IPS-11a (cell line): Measurements from ENCODE around the gene DCUN1D4.
A peak's percentile ranks its signal among the peaks of the same experiment; 100 is the strongest.

ENCODE experiments used
- H3K4me3 ChIP-seq: one replicate; pipeline ENCODE4 v1.5.1; 2013; ENCODE audit warnings: low read depth, low read length, control low read depth

The DCUN1D4 gene

GRCh38 chr4:51842554-51843308 lies at the start of gene DCUN1D4:
Gene DCUN1D4 (plus strand): TSS chr4:51843153. CDS start chr4:51843243, 90 bp downstream.
- peak within 1 kb of the TSS; percentile 71 for H3K4me3 ChIP-seq

- no peak overlapping the region for H3K4me3 ChIP-seq
Observed at GRCh38 chr4:51820443-51821234, 22.3 kb upstream of the DCUN1D4 start.

DNA sequence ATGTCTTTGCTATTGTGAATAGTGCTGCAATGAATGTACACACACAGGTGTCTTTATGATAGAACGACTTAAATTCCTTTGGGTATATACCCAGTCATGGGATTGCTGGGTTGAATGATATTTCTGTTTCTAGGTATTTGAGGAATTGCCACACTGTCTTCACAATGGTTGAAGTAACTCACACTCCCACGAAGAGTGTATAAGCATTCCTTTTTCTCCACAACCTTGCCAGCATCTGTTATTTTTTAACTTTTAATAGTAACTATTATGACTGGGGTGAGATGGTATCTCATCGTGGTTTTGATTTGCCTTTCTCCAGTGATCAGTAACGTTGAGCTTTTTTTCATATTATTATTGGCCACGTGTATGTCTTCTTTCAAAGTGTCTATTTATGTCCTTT lies 17.6 kb upstream of the DCUN1D4 start:
- no peak overlapping the region for H3K4me3 ChIP-seq

GRCh38 chr4:51830156-51830720 lies 12.7 kb upstream of the DCUN1D4 start:
- no peak overlapping the region for H3K4me3 ChIP-seq

- no peak overlapping the region for H3K4me3 ChIP-seq
Observed at GRCh38 chr4:51831133-51831532, 11.8 kb upstream of the DCUN1D4 start.

- H3K4me3 ChIP-seq, result no peak overlapping the region
Observed at GRCh38 chr4:51833236-51833635, 9.7 kb upstream of the DCUN1D4 start.

- no peak overlapping the region for H3K4me3 ChIP-seq
Observed at GRCh38 chr4:51835079-51835478, 7.9 kb upstream of the DCUN1D4 start.

DNA sequence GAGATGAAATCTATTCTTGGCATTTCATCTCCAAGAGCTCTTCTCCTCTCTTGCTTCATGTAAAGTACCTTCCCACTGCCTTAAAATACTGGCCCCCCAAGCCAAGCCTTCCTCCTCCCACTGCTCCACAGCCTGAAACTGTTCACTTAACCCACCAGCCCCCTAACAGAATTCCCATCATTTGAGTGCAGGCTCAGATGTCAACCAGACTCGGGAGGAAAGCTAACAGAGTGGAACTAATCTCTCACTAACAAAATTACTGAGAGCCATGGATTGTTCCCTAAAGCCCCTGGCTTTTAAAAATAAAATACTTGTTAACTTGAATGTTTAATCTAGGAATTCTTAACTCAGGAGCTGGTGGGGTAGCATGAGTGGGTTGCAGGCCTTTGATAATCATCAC lies 7.1 kb upstream of the DCUN1D4 start:
- H3K4me3 ChIP-seq, result no peak overlapping the region

- no peak overlapping the region for H3K4me3 ChIP-seq
Observed at GRCh38 chr4:51836549-51836948, 6.4 kb upstream of the DCUN1D4 start.

DNA sequence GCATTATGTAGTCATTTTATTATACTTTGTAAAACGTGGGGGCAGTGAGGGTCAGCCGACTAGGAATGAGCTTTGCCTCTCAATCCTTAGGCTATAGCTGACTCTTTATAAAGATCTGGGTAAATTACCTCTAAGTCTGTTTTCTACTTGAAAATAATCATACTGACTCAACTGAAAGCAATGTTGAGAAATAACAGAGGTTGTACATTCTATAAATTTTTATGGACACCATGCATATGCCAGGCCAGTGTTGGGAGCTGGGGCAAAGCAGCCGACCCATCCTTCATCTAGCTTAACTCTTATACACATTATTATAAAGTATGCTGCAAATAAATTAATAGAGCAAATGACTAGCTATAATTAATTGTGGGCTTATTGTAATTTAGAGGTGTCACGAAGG lies 2.2 kb upstream of the DCUN1D4 start:
- H3K4me3 ChIP-seq, result no peak overlapping the region

- peak overlapping the region; percentile 71 for H3K4me3 ChIP-seq
Observed at GRCh38 chr4:51842167-51842553, 793 bp upstream of the DCUN1D4 start.

DNA sequence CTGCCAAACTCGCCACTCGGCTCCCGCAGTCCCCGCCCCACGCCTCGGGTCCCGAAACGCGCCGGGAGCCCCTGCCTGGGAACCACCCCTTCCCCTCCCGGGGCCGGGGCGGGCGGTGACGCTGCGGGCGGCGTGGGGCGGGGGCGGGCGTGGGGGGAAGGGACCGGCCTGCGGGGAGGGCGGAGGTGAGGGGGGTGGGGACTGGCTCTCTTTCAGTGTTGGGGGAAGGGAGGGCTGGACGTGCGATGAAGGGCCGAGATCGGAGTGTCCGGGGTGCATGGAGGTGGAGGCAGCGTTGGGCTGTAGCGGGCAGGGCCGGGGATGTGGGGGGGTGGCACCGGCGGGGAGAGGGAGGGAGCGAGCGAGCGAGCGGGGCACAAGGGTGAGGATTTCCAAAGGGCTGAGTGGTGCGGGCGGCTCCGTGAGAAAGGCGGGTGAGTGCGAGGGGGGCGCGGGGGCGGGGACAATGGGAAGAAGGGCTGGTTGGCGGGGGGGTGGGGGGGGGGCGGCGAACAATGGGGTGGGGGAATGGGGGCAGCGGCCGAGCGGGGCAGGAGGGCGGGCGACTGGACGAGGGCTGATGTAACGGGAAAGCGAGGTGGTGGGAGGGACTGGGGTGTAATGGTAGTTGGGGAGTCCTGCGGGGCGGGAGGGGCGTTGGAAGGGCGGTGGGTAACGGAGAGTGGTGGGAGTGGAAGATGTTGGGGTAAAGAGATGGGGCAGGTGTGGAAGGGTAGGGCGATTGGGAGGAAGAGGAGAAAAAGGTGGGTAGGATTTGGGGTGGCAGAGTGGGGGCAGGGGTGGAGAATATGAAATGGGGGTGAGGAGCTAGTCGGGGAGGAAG lies 578 bp downstream of the DCUN1D4 start:
- peak overlapping the region; percentile 65 for H3K4me3 ChIP-seq

DNA sequence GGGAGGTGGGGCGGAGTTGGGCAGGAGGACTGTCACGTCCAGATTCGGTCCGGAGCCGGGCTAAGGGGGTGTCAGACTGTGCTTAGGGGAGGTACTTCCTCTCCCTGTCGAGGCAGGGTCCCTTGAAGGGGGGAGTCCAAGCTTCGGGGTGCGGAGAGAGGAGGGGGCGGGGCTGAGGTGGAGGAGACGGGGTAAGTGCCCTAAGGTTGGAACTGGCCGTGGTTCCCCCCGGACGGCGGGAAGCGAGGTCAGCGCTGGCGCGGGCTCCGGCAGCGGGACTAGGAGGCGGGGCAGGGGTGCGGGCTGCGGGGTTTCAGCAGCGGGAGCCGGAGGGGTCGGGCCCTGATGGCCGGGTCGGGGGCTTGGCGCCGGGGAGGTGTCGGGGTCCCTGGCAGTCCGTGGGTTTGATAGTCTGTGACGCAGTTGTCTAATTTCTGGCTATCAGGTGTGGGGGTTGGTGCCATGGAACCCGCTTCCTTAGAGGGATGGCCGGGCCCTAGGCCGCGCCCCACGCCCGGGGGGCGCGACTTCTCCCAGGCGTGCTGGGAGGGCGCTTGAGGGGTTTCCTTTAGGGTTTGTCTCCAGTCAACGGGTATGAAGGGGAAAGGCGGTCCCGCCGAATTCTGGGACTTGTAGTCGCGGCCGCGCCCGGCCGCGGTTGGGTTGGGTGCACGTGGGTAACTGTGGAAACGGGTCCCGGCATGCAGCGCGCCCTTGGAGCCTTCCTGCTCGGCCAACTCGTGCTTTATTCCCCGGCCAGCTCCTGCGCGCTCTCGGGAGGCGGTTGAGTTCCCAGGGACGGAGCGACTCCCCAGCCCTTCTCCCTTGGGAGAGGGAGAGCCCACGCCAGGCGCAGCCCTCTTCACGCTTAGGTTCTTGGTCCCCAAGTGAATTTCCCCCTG lies 1.5 kb downstream of the DCUN1D4 start:
- peak overlapping the region; percentile 65 for H3K4me3 ChIP-seq

GRCh38 chr4:51845055-51845426 lies 2.1 kb downstream of the DCUN1D4 start:
- peak overlapping the region; percentile 65 for H3K4me3 ChIP-seq

- H3K4me3 ChIP-seq, result no peak overlapping the region
Observed at GRCh38 chr4:51845711-51846110, 2.8 kb downstream of the DCUN1D4 start.

DNA sequence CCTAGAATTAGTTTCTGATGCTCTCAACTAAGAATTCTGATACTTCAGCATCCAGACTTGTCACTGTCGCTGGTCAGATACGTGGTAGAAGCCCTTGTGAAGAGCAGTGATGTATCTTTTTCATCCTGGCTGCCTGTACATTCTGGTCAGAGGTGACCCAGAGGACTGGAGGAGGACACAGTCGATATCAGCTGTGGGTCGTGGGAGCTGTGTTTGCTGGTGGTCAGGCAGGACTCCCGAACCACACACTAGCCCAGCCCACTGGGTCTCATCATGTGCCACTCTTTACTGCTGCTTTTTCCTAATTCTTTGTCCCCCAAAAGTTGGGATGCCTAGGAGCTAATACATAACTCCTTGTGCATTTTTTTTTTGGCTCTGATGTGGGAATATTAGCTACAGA lies 6.5 kb downstream of the DCUN1D4 start:
- H3K4me3 ChIP-seq, result no peak overlapping the region

GRCh38 chr4:51850294-51850693 lies 7.3 kb downstream of the DCUN1D4 start:
- H3K4me3 ChIP-seq, result no peak overlapping the region

DNA sequence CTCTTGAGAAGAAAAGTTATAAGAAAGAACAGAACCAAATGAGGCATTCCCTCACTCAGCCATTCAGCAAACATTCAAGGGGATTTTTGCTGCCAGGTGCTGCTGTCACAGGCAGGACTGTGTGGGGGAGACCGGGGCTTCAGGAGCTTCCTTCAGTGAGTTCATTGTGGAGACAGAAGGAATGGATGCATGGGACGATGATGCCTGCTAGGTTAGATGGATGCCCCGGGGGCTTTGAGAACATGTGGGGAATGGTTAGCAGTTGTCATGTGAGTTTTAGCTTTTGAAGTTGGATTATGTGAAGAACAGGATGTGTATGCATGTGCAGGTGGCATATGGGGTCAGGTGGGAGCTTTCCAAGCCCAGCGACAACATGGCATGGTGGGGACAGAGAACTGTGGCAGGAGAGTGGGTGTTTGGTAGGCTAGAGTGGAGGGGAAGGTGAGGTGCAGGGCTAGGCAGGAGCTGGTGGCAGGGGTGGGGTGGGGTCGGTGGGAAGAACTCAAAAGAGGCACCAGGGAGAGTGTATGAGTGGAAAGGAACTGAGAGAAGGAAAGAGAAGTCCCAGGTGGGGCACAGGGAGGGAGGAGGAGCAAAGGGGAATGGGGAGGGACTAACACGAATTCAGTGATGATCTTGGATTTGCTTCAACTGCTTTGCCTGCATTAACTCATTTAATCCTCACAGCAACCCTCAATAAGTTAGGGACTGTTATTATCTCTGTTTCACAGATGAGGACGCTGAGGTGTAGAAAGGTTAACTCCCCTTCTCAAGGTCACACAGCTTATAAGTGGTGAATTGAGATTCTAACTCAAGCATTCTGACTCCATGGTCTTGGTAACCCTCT lies 8.4 kb downstream of the DCUN1D4 start:
- no peak overlapping the region for H3K4me3 ChIP-seq

GRCh38 chr4:51851937-51852290 lies 9.0 kb downstream of the DCUN1D4 start:
- no peak overlapping the region for H3K4me3 ChIP-seq
